EL (cell line): Measurements from ENCODE around the gene ERCC2.

ENCODE experiments used
- DNase-seq: peaks from one replicate; pipeline ENCODE4 v3.0.0-alpha.2; 2016

Gene ERCC2

GRCh38 chr19:45400192-45400591 is 29.8 kb upstream of the ERCC2 start:
- no peak for DNase-seq

GRCh38 chr19:45395821-45396617 is 25.6 kb upstream of the ERCC2 start:
- DNase-seq: no peak

GRCh38 chr19:45391871-45392665 is 21.7 kb upstream of the ERCC2 start:
- no peak for DNase-seq

- peak; percentile 38 for DNase-seq
Measured at GRCh38 chr19:45391346-45391745, 21.0 kb upstream of the ERCC2 start.

GRCh38 chr19:45385392-45386221 is 15.2 kb upstream of the ERCC2 start:
- DNase-seq: no peak

GRCh38 chr19:45382426-45382825 is 12.1 kb upstream of the ERCC2 start:
- DNase-seq: no peak

GRCh38 chr19:45380107-45380506 is 9.7 kb upstream of the ERCC2 start:
- no peak for DNase-seq

- peak; percentile 100 for DNase-seq
Measured at GRCh38 chr19:45376045-45376724, 5.8 kb upstream of the ERCC2 start.

- DNase-seq: peak; percentile 24
Measured at GRCh38 chr19:45368737-45369340, 1.5 kb downstream of the ERCC2 start.

- no peak for DNase-seq
Measured at GRCh38 chr19:45368127-45368526, 2.2 kb downstream of the ERCC2 start.

GRCh38 chr19:45364696-45365095 is 5.7 kb downstream of the ERCC2 start:
- no peak for DNase-seq

GRCh38 chr19:45363861-45364459 is 6.4 kb downstream of the ERCC2 start:
- DNase-seq: no peak

- DNase-seq: no peak
Measured at GRCh38 chr19:45362291-45362690, 8.1 kb downstream of the ERCC2 start.

GRCh38 chr19:45361608-45362007 is 8.8 kb downstream of the ERCC2 start:
- no peak for DNase-seq

- DNase-seq: no peak
Measured at GRCh38 chr19:45358213-45358792, 12.1 kb downstream of the ERCC2 start.

- no peak for DNase-seq
Measured at GRCh38 chr19:45357445-45357783, 13.0 kb downstream of the ERCC2 start.

- DNase-seq: no peak
Measured at GRCh38 chr19:45356760-45357444, 13.5 kb downstream of the ERCC2 start.

GRCh38 chr19:45355910-45356309 is 14.5 kb downstream of the ERCC2 start:
- no peak for DNase-seq

GRCh38 chr19:45355402-45355801 is 15.0 kb downstream of the ERCC2 start:
- DNase-seq: no peak

GRCh38 chr19:45354241-45354842 is 16.0 kb downstream of the ERCC2 start:
- no peak for DNase-seq
